B cell (primary cell): Measurements from ENCODE around the gene NTHL1.

Experiments used
- EZH2 ChIP-seq: IDR thresholded peaks from 2 replicates; pipeline ENCODE4 v1.6.1; 2012; ENCODE audit warnings: borderline replicate concordance, low read depth, mild to moderate bottlenecking, moderate library complexity, low read length; ENCODE audit not compliant: insufficient read depth, poor library complexity, severe bottlenecking
- TF ChIP-seq, protein P1 (sequence below): fragments of 200-600 bp; IDR thresholded peaks from one replicate; pipeline ENCODE4 v1.8.0; 2022; ENCODE audit warnings: antibody characterized with exemption, mild to moderate bottlenecking

DNA sequence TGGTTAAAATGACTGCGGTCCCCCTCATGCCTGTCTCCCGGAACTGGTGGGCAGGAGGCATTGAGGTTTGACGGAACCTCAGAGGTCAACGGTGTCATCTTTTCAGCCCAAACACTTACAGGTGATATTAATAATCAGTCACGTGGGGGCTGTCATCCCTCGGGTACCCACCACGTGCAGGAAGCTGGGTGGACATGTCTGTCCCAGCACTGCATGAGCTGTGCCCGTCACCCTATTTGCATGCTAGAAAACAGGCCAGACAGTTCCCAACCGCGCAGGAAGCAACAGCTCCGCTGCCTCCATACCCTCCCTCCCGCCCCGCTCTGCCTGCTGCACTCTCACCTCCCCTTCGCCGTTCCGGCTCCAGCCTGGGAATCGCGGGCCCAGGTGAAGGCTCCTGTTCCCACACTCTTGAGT lies 56.5 kb downstream of the NTHL1 start:
- TF ChIP-seq, protein P1, sequence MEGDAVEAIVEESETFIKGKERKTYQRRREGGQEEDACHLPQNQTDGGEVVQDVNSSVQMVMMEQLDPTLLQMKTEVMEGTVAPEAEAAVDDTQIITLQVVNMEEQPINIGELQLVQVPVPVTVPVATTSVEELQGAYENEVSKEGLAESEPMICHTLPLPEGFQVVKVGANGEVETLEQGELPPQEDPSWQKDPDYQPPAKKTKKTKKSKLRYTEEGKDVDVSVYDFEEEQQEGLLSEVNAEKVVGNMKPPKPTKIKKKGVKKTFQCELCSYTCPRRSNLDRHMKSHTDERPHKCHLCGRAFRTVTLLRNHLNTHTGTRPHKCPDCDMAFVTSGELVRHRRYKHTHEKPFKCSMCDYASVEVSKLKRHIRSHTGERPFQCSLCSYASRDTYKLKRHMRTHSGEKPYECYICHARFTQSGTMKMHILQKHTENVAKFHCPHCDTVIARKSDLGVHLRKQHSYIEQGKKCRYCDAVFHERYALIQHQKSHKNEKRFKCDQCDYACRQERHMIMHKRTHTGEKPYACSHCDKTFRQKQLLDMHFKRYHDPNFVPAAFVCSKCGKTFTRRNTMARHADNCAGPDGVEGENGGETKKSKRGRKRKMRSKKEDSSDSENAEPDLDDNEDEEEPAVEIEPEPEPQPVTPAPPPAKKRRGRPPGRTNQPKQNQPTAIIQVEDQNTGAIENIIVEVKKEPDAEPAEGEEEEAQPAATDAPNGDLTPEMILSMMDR = no peak
- TF ChIP-seq EZH2 = no peak
